GM12875 (cell line): ENCODE measurements around the gene CARM1.

Experiments used
- H3K4me3 ChIP-seq: one replicate; pipeline ENCODE4 v1.5.1; 2011; ENCODE audit warnings: low read depth, low read length, control low read depth
- TF ChIP-seq, protein P1 (sequence below): IDR thresholded peaks from 2 replicates; pipeline ENCODE4 v1.5.1; 2011; ENCODE audit warnings: low read depth, mild to moderate bottlenecking, control low read depth, inconsistent platforms, low read length, moderate library complexity, borderline replicate concordance; ENCODE audit not compliant: insufficient read depth

The CARM1 gene

DNA sequence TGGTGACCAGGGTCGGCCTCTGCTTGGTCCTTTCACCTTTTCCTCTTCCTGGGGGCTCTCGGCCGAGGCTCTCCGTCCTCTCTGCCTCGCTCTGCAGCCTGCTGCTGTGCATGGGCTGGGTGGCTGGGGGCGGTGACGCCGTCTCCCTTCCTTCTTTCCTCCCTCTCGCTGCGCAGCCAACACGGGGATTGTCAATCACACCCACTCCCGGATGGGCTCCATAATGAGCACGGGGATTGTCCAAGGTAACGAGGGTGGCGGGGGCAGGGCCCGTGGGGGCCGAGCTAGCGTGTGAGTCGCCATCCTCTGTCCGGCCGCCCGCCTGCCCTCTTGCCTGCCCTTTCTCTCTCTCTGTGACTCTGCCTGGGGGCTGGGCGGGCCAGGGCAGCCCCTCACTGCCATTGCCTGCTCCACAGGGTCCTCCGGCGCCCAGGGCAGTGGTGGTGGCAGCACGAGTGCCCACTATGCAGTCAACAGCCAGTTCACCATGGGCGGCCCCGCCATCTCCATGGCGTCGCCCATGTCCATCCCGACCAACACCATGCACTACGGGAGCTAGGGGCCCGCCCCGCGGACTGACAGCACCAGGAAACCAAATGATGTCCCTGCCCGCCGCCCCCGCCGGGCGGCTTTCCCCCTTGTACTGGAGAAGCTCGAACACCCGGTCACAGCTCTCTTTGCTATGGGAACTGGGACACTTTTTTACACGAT lies 50.0 kb downstream of the CARM1 start:
- TF ChIP-seq, protein P1, sequence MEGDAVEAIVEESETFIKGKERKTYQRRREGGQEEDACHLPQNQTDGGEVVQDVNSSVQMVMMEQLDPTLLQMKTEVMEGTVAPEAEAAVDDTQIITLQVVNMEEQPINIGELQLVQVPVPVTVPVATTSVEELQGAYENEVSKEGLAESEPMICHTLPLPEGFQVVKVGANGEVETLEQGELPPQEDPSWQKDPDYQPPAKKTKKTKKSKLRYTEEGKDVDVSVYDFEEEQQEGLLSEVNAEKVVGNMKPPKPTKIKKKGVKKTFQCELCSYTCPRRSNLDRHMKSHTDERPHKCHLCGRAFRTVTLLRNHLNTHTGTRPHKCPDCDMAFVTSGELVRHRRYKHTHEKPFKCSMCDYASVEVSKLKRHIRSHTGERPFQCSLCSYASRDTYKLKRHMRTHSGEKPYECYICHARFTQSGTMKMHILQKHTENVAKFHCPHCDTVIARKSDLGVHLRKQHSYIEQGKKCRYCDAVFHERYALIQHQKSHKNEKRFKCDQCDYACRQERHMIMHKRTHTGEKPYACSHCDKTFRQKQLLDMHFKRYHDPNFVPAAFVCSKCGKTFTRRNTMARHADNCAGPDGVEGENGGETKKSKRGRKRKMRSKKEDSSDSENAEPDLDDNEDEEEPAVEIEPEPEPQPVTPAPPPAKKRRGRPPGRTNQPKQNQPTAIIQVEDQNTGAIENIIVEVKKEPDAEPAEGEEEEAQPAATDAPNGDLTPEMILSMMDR = no peak

DNA sequence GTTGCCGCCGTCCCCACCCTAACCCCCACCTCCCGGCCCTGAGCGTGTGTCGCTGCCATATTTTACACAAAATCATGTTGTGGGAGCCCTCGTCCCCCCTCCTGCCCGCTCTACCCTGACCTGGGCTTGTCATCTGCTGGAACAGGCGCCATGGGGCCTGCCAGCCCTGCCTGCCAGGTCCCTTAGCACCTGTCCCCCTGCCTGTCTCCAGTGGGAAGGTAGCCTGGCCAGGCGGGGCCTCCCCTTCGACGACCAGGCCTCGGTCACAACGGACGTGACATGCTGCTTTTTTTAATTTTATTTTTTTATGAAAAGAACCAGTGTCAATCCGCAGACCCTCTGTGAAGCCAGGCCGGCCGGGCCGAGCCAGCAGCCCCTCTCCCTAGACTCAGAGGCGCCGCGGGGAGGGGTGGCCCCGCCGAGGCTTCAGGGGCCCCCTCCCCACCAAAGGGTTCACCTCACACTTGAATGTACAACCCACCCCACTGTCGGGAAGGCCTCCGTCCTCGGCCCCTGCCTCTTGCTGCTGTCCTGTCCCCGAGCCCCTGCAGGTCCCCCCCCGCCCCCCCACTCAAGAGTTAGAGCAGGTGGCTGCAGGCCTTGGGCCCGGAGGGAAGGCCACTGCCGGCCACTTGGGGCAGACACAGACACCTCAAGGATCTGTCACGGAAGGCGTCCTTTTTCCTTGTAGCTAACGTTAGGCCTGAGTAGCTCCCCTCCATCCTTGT lies 50.7 kb downstream of the CARM1 start:
- no peak overlapping the region for H3K4me3 ChIP-seq
- TF ChIP-seq, protein P1 = no peak

More for the DNA sequence above, 50.0 kb downstream of the CARM1 start:
- no peak overlapping the region for H3K4me3 ChIP-seq

GRCh38 chr19:10922638-10923014 lies 51.3 kb downstream of the CARM1 start:
- H3K4me3 ChIP-seq = no peak overlapping the region
- TF ChIP-seq, protein P1 = no peak

- H3K4me3 ChIP-seq = no peak overlapping the region
- TF ChIP-seq, protein P1 = no peak
Observed at GRCh38 chr19:10923260-10924112, 52.1 kb downstream of the CARM1 start.

- H3K4me3 ChIP-seq = no peak overlapping the region
- TF ChIP-seq, protein P1 = no peak
Observed at GRCh38 chr19:10924597-10924996, 53.2 kb downstream of the CARM1 start.

DNA sequence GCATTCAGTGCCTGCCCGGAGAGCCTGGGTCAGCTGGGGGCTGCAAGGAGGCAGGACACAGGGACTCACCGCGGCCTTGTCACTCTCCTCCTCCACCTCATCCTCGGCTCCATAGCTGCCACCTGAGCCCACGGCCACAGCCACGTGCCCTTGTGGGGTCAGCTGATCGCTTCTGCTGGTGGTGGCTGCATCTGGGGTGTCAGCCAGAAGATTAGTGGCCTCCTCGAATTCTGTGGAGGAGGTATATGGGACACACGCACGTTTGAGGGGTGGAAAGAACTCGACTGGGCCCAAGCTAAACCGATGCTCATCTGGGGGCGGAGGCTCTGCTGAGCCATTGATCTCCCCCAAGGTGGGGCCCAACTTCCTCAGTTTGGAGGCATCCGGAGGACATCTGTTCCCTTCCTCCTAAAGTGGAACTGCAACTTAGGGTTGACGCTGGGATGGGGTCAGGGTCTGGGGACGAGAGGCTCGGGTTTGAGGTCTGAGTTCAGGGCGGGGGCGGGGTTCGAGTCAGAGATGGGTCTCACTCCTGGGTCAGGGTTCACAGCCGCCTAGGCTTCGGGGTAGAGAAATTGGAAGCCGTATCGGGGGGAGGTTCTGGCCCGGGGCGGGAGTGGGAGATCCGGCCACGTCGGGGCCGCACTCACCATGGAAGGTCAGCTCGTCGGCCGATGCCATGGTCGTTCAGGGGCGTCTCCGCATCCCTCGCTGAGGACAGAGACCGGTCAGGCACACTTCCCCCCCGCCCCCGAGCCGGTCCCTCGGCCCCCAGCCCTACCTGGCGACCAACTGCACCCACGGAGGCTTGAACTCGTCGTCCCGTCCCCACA lies 56.6 kb downstream of the CARM1 start:
- H3K4me3 ChIP-seq = peak overlapping the region; percentile 69

More for the DNA sequence above, 56.6 kb downstream of the CARM1 start:
- TF ChIP-seq, protein P1 = no peak
